ENCODE measurements around the gene MUC4. TPM values are rescaled to one million over a fixed set of nuclear protein-coding genes. Genes with fewer than 3 reads are reported as not detected.

MUC4 gene
- total and polyA plus RNA-seq, 2 experiments from 2014 or later = 1.3 TPM

- peaks cover 22% of the 10 kb centered on the region for H3K4me1 ChIP-seq (ENCODE audit: insufficient read depth)
- H4K20me1 ChIP-seq (replicated peaks; ENCODE audit: insufficient read depth) = no peaks in the 10 kb centered on the region
- H3K36me3 Mint-ChIP-seq (ENCODE audit: low read depth) = peaks cover 6% of the 10 kb centered on the region; the same call in 1 of the 3 replicates
- ATAC-seq (no peak), DNase-seq (ENCODE audit: low spot score) (no peak)
- H3F3A ChIP-seq (replicated peaks; ENCODE audit: low read depth) = no peaks in the 10 kb centered on the region
- no peak overlapping the region for H3K4me2 ChIP-seq
- H3K4me3 ChIP-seq = no peak overlapping the region
- no peaks in the 10 kb centered on the region for H3K27me3 ChIP-seq (ENCODE audit: insufficient read depth)
- H3K9me2 ChIP-seq (ENCODE audit: insufficient read depth) = no peaks in the 10 kb centered on the region
- no peak overlapping the region for H3K27ac Mint-ChIP-seq
- no peak overlapping the region for H3K4me3 Mint-ChIP-seq
- H3K27ac ChIP-seq (ENCODE audit: low read depth) = no peak overlapping the region
- no peaks in the 10 kb centered on the region for H3K36me3 ChIP-seq (ENCODE audit: insufficient read depth)
- H2AFZ ChIP-seq = no peak overlapping the region
- H3K27me3 Mint-ChIP-seq (ENCODE audit: insufficient read depth, low read depth, poor library complexity) = peaks cover 11% of the 10 kb centered on the region
- peaks cover 26% of the 10 kb centered on the region for H3K4me1 Mint-ChIP-seq
- H3K9me3 Mint-ChIP-seq = peaks cover 9% of the 10 kb centered on the region
- no peaks in the 10 kb centered on the region for H3K79me2 ChIP-seq (replicated peaks; ENCODE audit: insufficient read depth)
- TF ChIP-seq, protein P1, sequence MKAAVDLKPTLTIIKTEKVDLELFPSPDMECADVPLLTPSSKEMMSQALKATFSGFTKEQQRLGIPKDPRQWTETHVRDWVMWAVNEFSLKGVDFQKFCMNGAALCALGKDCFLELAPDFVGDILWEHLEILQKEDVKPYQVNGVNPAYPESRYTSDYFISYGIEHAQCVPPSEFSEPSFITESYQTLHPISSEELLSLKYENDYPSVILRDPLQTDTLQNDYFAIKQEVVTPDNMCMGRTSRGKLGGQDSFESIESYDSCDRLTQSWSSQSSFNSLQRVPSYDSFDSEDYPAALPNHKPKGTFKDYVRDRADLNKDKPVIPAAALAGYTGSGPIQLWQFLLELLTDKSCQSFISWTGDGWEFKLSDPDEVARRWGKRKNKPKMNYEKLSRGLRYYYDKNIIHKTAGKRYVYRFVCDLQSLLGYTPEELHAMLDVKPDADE (IDR thresholded peaks at IDR 0.05) = no peak
- TF ChIP-seq EZH2 (IDR thresholded peaks at IDR 0.05; ENCODE audit: low read depth, unreplicated experiment) = no peak
- no peak for TF ChIP-seq REST (IDR thresholded peaks at IDR 0.05; ENCODE audit: unreplicated experiment)
- TF ChIP-seq EZH2phosphoT487 (IDR thresholded peaks at IDR 0.05; ENCODE audit: unreplicated experiment) = no peak
- TF ChIP-seq STAT1 (IDR thresholded peaks at IDR 0.05; ENCODE audit: unreplicated experiment) = no peak
- no peak for TF ChIP-seq ZNF331 (CRISPR knock-in tag; IDR thresholded peaks at IDR 0.05; ENCODE audit: low read depth)
- TF ChIP-seq ZNF462 (CRISPR knock-in tag; IDR thresholded peaks at IDR 0.05) = no peak
- no peak for TF ChIP-seq NANOG (IDR thresholded peaks at IDR 0.05; ENCODE audit: borderline replicate concordance)
- no peak for TF ChIP-seq POLR2AphosphoS5 (IDR thresholded peaks at IDR 0.05; ENCODE audit: low read depth)
- TF ChIP-seq CTCF (conservative IDR thresholded peaks at IDR 0.05; ENCODE audit: low read depth in 2 of 2) = no peak
- TF ChIP-seq ZNF114 (CRISPR knock-in tag; IDR thresholded peaks at IDR 0.05) = no peak
- TF ChIP-seq JUNB (IDR thresholded peaks at IDR 0.05; ENCODE audit: unreplicated experiment) = no peak
- TF ChIP-seq CREB1 (CRISPR knock-in tag; IDR thresholded peaks at IDR 0.05; ENCODE audit: low read depth) = no peak
These were observed 94.3 kb downstream of the MUC4 start for GRCh38 chr3:195717416-195717815.
